ENCODE results near the gene HMGXB3. TPM values are rescaled to one million over a fixed set of nuclear protein-coding genes. Genes with fewer than 3 reads are reported as not detected.
"Not testable (repeated sequence)": the region's sequence is repeated elsewhere in the genome, so short reads cannot be mapped to it uniquely, and the experiment has no call there.

Gene HMGXB3
- total RNA-seq, 1 experiment from 2014 or later, result 36.8 TPM

DNA sequence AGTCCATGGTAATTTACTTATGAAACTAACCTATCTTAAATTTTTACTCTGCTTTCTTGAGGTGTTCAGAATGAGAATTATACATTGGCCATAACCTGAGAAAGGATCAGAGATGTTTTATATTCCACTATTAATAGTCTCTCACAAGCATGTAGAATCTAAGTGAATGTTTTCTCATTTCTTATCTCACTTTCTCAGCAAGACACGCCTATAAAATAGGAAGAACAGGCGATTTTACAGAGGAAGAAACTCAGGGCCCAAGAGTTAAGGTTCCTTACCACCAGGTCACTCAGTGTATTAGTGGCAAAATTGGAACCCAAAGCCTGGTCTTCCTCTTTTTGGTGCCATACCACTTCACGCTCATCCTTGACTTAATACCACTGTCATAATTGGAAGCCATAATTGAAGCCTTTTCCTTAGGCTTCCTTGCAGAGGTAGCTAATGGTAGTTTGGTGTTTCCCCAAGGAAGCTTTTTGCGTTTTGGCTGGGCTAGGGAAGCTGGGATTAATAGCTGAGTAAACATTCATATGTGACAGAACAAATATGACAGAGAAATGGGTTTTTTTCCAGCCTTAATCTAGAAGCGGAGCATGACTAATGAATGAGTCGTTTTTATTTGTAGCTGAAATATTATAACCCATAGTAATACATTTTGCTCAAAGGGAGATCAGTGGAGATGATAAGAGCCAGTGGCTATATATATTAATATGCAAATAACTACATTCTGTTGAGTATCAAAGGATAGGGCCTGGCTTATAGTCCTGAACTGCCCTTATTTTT lies 16.9 kb downstream of the HMGXB3 start:
- peak; percentile 46 for DNase-seq (ENCODE audit: low spot score)

DNA sequence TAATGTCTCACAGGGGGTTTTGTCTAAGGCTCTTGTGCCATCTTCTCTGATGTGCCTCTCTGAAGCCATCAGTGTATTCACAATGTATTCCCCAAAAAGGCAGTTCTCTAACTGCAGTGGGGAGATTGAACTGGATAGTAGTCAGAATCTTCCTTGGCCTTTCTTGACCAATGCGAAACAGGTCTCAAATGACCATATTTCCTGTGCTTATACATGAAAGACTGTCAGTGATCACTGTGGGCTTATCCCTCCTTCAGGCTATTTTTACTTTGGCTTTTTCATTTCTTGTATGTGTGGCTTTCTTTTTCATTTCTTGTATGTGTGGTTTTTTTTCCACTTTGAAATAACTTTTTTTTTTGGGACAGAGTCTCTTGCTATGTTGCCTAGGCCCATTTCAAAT lies 19.7 kb downstream of the HMGXB3 start:
- no peak for DNase-seq (ENCODE audit: low spot score)

DNA sequence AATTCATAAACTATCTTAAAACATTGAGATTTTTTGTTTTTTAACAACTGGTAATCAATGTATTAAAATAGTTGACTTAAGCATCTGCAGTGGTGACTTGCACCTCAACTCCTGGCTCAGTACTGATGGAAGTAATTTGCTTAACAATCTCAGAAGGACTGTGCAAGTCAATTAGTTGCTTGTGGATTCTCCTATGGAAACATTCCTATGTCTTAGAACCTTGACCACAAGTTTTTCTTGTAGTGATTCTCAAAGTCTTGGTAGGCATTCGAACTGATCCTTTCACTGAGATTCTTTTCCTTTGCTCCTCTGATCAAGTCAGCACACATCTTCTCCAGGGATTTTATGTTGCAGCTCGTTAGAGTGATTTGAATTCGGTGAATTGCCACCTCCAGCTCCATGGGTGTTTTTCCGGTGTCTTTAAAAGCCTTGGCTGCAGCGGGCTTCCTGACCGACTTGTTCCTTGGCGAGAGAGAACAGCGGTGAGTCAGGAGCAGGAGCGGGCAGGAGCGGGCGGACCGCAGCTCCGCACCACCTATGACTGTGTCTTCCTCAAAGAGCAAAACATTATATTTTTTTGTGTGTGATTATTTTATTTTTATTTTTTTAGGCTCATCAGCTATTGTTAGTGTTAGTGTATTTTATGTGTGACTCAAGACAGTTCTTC lies 21.1 kb downstream of the HMGXB3 start:
- DNase-seq (ENCODE audit: low spot score), result peak; percentile 90

DNA sequence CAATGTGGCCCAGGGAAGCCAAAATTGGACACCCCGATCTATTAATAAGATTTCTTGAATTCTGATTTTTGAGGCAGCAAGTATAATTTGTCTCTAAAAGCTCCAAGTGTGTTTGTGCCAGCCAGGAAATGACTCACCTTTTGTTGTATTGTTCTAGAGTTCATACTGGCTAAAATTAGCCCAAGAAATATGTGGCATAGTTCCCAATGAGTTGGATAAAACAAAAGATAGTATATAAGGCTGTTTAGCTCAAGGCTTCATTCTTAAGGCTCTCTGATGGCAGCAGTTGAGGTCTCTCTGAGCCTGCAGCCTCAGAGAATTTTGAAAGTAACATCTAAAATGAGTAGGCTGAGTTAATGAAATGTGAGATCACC lies 21.6 kb downstream of the HMGXB3 start:
- peak; percentile 97 for DNase-seq (ENCODE audit: low spot score)

GRCh38 chr5:150022681-150023080 lies 22.1 kb downstream of the HMGXB3 start:
- no peak for DNase-seq (ENCODE audit: low spot score)

DNA sequence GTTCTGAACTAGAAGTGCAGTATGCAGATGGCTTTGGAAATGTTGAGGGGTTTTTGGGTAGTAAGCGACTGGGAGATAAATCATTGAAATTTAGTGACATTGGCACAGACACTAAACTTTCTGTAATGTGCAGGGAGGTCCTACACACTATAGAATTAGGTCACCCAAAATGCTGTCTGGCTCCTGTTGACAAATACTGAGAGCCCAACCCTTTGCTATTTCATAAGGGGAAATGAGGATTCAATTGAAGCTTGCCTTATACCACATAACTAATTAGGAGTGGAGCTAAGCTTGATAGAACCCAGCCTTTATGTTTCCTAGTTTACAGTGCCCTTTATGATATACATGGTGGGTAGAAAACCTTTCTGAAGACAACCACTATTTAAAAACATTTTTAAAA lies 22.6 kb downstream of the HMGXB3 start:
- DNase-seq (ENCODE audit: low spot score), result no peak

DNA sequence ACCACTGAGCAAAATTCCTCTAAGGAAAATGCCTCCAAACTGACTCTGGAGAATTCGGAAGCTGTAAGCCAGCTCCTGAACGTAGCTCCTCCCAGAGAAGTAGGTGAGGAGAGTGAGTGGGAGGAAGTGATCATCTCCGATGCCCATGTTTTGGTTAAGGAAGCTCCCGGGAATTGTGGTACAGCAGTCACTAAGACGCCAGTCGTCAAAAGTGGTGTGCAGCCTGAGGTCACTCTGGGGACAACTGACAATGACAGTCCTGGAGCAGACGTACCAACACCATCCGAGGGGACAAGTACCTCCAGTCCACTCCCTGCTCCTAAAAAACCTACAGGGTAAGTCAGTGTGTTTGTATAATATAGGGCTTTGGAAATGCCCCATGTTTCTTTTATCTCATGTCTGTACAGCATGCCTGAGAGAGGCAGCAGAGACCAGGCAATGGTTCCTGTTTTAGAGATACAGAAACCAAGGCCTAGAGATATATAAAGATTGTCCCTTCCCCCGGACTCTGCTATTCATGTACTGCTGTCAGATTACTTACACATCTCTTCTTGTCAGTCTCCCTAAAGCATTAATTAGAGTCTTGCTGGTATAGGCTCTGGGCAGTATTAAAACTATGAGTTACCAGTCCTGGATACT lies 23.9 kb downstream of the HMGXB3 start:
- no peak for DNase-seq (ENCODE audit: low spot score)

DNA sequence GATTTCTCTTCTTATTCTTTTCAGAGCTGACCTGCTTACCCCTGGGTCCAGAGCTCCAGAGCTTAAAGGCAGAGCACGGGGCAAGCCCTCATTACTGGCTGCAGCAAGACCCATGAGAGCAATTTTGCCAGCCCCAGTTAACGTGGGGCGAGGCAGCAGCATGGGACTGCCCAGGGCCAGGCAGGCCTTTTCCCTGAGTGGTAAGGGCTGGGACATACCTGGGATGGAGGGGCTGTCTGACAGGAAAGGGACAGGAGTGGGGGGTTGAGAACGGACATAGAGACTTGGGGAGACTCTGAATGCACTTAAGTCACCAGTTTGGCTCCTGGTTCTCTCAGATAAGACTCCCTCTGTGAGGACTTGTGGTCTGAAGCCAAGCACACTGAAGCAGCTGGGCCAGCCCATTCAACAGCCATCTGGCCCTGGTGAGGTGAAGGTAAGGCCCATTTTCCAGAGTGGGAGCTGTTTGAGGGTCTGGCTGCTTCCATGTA lies 26.2 kb downstream of the HMGXB3 start:
- no peak for DNase-seq (ENCODE audit: low spot score)

GRCh38 chr5:150028047-150028446 lies 27.5 kb downstream of the HMGXB3 start:
- not testable (repeated sequence) for DNase-seq (ENCODE audit: low spot score)

GRCh38 chr5:150033334-150033733 lies 32.8 kb downstream of the HMGXB3 start:
- DNase-seq (ENCODE audit: low spot score), result no peak

GRCh38 chr5:150034662-150035061 lies 34.1 kb downstream of the HMGXB3 start:
- peak; percentile 52 for DNase-seq (ENCODE audit: low spot score)

GRCh38 chr5:150035139-150035895 lies 34.8 kb downstream of the HMGXB3 start:
- no peak for DNase-seq (ENCODE audit: low spot score)

- peak; percentile 99 for DNase-seq (ENCODE audit: low spot score)
Observed at GRCh38 chr5:150036513-150036912, 36.0 kb downstream of the HMGXB3 start.

DNA sequence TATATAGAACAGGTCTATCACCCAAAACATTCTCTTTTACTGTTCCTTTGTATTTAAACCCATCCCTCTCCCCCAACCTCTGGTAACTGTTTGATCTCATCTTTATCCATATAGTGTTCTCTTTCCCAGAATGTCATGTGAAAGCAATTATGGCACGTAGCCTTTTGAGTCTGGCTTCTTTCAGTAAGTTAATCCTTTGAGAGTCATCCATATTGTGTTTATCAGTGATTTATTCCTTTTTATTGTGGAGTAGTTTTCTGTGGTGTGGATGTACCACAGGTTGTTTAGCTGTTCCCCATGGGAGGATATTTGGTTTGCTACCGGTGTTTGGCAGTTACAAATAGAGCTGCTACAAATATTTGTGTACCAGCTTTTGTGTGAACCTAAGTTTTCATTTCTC lies 38.0 kb downstream of the HMGXB3 start:
- DNase-seq (ENCODE audit: low spot score), result no peak

- DNase-seq (ENCODE audit: low spot score), result no peak
Observed at GRCh38 chr5:150042459-150042858, 41.9 kb downstream of the HMGXB3 start.

GRCh38 chr5:150043657-150044328 lies 43.3 kb downstream of the HMGXB3 start:
- no peak for DNase-seq (ENCODE audit: low spot score)

- peak; percentile 70 for DNase-seq (ENCODE audit: low spot score)
Observed at GRCh38 chr5:150044329-150044681, 43.8 kb downstream of the HMGXB3 start.

DNA sequence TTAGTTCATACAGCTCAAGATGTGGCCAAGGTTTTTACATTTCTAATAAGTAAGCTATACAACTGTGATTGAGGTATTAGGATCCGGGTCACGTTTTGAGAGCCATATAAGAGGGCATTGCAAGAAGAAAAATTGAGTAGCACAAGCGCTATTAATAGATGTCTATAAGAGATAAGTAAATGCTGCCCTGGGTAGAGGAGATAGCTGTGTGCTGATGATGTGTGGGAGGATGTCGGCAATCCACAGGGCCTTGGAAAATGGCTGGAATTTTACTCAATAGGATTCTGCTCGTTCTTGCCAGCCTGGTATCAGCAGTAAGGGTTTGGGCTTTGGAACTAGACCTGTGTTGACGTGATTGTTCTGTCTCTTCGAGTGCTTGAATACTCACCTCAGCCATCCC lies 44.2 kb downstream of the HMGXB3 start:
- DNase-seq (ENCODE audit: low spot score), result no peak

- DNase-seq (ENCODE audit: low spot score), result no peak
Observed at GRCh38 chr5:150045549-150045948, 45.0 kb downstream of the HMGXB3 start.

DNA sequence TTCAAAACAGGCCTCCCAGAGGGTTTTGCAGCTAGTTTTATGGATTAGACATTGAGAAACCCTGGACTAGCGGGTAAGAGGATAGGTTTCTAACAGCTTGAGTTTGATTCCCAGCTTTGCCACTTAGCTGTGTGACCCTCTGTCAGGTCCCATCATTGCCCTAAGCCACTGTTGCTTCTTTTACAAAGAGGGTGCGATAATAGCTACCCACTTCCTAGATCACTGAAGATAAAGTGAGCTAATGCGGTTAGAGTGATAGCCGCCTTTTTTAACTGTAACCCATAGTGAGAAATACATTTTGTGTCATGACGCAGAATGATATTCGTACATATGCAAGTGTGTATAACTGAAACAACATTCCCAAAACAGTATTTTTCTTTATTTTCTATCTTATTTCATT lies 45.5 kb downstream of the HMGXB3 start:
- DNase-seq (ENCODE audit: low spot score), result no peak

GRCh38 chr5:150050172-150050811 lies 49.8 kb downstream of the HMGXB3 start:
- peak; percentile 96 for DNase-seq (ENCODE audit: low spot score)

Measured in A172 (cell line).